HCT116 (cell line): ENCODE measurements around the gene PIBF1.

Experiments
- CBX3 ChIP-seq: IDR thresholded peaks from 2 replicates; pipeline ENCODE4 v1.6.1; 2012; ENCODE audit warnings: low read depth
- CTCF ChIP-seq, 3 experiments: fragments of 200-600 bp in 1 of 3; sonication (generic) in 1 of 3; IDR thresholded peaks in 2 of 3; conservative IDR thresholded peaks in 1 of 3; 2 replicates each; pipeline ENCODE4 v1.5.1; 2012 to 2017; ENCODE audit warnings: low read depth in 2 of 3, low read length in 2 of 3, antibody characterized with exemption in 1 of 3, borderline replicate concordance in 1 of 3, control low read depth in 1 of 3, mild to moderate bottlenecking in 1 of 3, mixed read lengths in 1 of 3, mixed run types in 1 of 3, moderate library complexity in 1 of 3; ENCODE audit not compliant: insufficient read depth in 1 of 3
- EZH2phosphoT487 ChIP-seq: fragments of 200-600 bp; IDR thresholded peaks from 2 replicates; pipeline ENCODE4 v1.6.1; 2018; ENCODE audit warnings: antibody characterized with exemption, borderline replicate concordance
- MAX ChIP-seq: IDR thresholded peaks from 2 replicates; pipeline ENCODE4 v1.6.1; 2012
- POLR2A ChIP-seq: IDR thresholded peaks from 2 replicates; pipeline ENCODE4 v1.7.0; 2011; ENCODE audit warnings: borderline replicate concordance; ENCODE audit not compliant: insufficient read depth, insufficient read length; ENCODE audit errors: extremely low read depth
- POLR2AphosphoS5 ChIP-seq: IDR thresholded peaks from 2 replicates; pipeline ENCODE4 v1.6.1; 2011; ENCODE audit warnings: mild to moderate bottlenecking, low read depth, low read length, moderate library complexity
- REST ChIP-seq: IDR thresholded peaks from 2 replicates; pipeline ENCODE4 v1.6.1; 2012; ENCODE audit warnings: low read depth
- SP1 ChIP-seq: IDR thresholded peaks from 2 replicates; pipeline ENCODE4 v1.6.1; 2012; ENCODE audit warnings: low read depth
- ZFX ChIP-seq: fragments of 450-650 bp; IDR thresholded peaks from 2 replicates; pipeline ENCODE4 v1.6.1; 2017
- ZNF274 ChIP-seq: fragments of 200-500 bp; sonication (Bioruptor generic); IDR thresholded peaks from 2 replicates; pipeline ENCODE4 v1.6.1; 2014; ENCODE audit warnings: mild to moderate bottlenecking, low read depth, low read length, inconsistent platforms

- TF ChIP-seq CTCF (IDR thresholded peaks at IDR 0.05 in 2 of 3, conservative IDR thresholded peaks at IDR 0.05 in 1 of 3; ENCODE audit: borderline replicate concordance in 1 of 3, insufficient read depth in 1 of 3, low read depth in 2 of 3, low read length in 2 of 3) (peak; percentile 12 to 67 (median 33); a peak in 3 of 6 replicates), POLR2A (no peak), ZNF274 (no peak), POLR2AphosphoS5 (no peak), MAX (no peak), CBX3 (no peak), EZH2phosphoT487 (no peak), REST (no peak), ZFX (no peak), SP1 (no peak)
Observed at GRCh38 chr13:72808917-72809500, 27.1 kb downstream of the PIBF1 start.
